ENCODE results near the gene DGAT2.
"Not testable (repeated sequence)": the region's sequence is repeated elsewhere in the genome, so short reads cannot be mapped to it uniquely, and the experiment has no call there.

DNA sequence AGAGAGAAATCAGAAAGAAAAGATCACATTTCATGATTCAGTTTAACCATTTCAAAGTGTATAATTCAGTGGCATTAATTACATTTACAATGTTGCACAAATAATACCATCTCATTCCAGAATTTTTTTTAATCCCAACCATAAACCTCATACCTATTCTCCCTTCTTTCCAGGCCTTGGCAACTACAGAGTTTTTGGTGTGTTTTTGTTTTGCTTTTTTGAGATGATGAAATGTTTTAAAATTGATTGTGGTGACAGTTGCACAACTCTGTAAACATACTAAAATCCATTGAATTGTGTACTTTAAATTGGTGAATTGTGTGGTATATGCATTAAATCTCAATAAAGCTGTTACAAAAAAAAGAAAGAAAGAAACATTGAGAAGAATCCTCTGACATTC, 13.6 kb upstream of the DGAT2 start:
- TF ChIP-seq, protein P1, sequence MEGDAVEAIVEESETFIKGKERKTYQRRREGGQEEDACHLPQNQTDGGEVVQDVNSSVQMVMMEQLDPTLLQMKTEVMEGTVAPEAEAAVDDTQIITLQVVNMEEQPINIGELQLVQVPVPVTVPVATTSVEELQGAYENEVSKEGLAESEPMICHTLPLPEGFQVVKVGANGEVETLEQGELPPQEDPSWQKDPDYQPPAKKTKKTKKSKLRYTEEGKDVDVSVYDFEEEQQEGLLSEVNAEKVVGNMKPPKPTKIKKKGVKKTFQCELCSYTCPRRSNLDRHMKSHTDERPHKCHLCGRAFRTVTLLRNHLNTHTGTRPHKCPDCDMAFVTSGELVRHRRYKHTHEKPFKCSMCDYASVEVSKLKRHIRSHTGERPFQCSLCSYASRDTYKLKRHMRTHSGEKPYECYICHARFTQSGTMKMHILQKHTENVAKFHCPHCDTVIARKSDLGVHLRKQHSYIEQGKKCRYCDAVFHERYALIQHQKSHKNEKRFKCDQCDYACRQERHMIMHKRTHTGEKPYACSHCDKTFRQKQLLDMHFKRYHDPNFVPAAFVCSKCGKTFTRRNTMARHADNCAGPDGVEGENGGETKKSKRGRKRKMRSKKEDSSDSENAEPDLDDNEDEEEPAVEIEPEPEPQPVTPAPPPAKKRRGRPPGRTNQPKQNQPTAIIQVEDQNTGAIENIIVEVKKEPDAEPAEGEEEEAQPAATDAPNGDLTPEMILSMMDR (IDR thresholded peaks at IDR 0.05; ENCODE audit: poor library complexity, severe bottlenecking): not testable (repeated sequence)
- TF ChIP-seq TAF1 (IDR thresholded peaks at IDR 0.05; ENCODE audit: low read depth): not testable (repeated sequence)
- TF ChIP-seq, protein P2, sequence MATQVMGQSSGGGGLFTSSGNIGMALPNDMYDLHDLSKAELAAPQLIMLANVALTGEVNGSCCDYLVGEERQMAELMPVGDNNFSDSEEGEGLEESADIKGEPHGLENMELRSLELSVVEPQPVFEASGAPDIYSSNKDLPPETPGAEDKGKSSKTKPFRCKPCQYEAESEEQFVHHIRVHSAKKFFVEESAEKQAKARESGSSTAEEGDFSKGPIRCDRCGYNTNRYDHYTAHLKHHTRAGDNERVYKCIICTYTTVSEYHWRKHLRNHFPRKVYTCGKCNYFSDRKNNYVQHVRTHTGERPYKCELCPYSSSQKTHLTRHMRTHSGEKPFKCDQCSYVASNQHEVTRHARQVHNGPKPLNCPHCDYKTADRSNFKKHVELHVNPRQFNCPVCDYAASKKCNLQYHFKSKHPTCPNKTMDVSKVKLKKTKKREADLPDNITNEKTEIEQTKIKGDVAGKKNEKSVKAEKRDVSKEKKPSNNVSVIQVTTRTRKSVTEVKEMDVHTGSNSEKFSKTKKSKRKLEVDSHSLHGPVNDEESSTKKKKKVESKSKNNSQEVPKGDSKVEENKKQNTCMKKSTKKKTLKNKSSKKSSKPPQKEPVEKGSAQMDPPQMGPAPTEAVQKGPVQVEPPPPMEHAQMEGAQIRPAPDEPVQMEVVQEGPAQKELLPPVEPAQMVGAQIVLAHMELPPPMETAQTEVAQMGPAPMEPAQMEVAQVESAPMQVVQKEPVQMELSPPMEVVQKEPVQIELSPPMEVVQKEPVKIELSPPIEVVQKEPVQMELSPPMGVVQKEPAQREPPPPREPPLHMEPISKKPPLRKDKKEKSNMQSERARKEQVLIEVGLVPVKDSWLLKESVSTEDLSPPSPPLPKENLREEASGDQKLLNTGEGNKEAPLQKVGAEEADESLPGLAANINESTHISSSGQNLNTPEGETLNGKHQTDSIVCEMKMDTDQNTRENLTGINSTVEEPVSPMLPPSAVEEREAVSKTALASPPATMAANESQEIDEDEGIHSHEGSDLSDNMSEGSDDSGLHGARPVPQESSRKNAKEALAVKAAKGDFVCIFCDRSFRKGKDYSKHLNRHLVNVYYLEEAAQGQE (IDR thresholded peaks at IDR 0.05; ENCODE audit: borderline replicate concordance): not testable (repeated sequence)

Measured in neural cell (in vitro differentiated cells).